WTC11 (cell line): ENCODE measurements around the gene ASIC5. TPM values are rescaled to one million over a fixed set of nuclear protein-coding genes. Genes with fewer than 3 reads are reported as not detected.

Source experiments
- ATAC-seq: fragments of 200-7000 bp; cut with Tn5 transposase; 2 replicates; pipeline ENCODE4 v1.10.0; 2021; ENCODE audit warnings: mild to moderate bottlenecking, moderate library complexity
- CTCF ChIA-PET: fragments of 300-600 bp; sonication (Branson Sonifier 250); formaldehyde crosslinking; loops from one replicate; lab custom pipeline; 2021; ENCODE audit warnings: antibody characterized with exemption; lab: Charles Lee
- POLR2A ChIA-PET: fragments of 350-600 bp; sonication (Branson Sonifier 250); formaldehyde crosslinking; loops from one replicate; lab custom pipeline; 2021; ENCODE audit warnings: antibody characterized with exemption; lab: Charles Lee
- DNase-seq: peaks from one replicate; pipeline ENCODE4 v3.0.0; 2021; ENCODE audit warnings: low spot score
- H3K27ac Mint-ChIP-seq: 2 replicates; pipeline ENCODE4 v1.8.0; 2021; ENCODE audit warnings: mixed read lengths
- H3K27me3 Mint-ChIP-seq: 2 replicates; pipeline ENCODE4 v1.8.0; 2021; ENCODE audit warnings: low read depth, mild to moderate bottlenecking, moderate library complexity, mixed read lengths
- H3K36me3 Mint-ChIP-seq: 2 replicates; pipeline ENCODE4 v1.8.0; 2021; ENCODE audit warnings: mixed read lengths
- H3K4me1 Mint-ChIP-seq: 2 replicates; pipeline ENCODE4 v1.8.0; 2022; ENCODE audit warnings: mixed read lengths
- H3K4me3 Mint-ChIP-seq: 2 replicates; pipeline ENCODE4 v1.8.0; 2021; ENCODE audit warnings: mild to moderate bottlenecking, moderate library complexity, mixed read lengths
- H3K9me3 Mint-ChIP-seq: 2 replicates; pipeline ENCODE4 v1.8.0; 2021; ENCODE audit warnings: mixed read lengths
- ATF2 ChIP-seq: sonication (generic); formaldehyde crosslinking; IDR thresholded peaks from 2 replicates; pipeline ENCODE4 v1.8.1; 2022; ENCODE audit warnings: low read depth, missing genetic modification reagents, borderline replicate concordance
- ATF6 ChIP-seq: sonication (generic); formaldehyde crosslinking; IDR thresholded peaks from 2 replicates; pipeline ENCODE4 v1.8.1; 2023; ENCODE audit warnings: mild to moderate bottlenecking, missing genetic modification reagents
- CBFB ChIP-seq: sonication (generic); formaldehyde crosslinking; IDR thresholded peaks from 2 replicates; pipeline ENCODE4 v1.8.1; 2022; ENCODE audit warnings: mild to moderate bottlenecking, low read depth, missing genetic modification reagents
- CREM ChIP-seq: sonication (generic); formaldehyde crosslinking; IDR thresholded peaks from 2 replicates; pipeline ENCODE4 v1.8.1; 2022; ENCODE audit warnings: mild to moderate bottlenecking, missing genetic modification reagents, moderate library complexity
- E2F4 ChIP-seq: sonication (generic); formaldehyde crosslinking; IDR thresholded peaks from 2 replicates; pipeline ENCODE4 v1.8.1; 2022; ENCODE audit warnings: low read depth, mild to moderate bottlenecking, moderate library complexity, missing genetic modification reagents, borderline replicate concordance
- E2F5 ChIP-seq: sonication (generic); formaldehyde crosslinking; IDR thresholded peaks from 2 replicates; pipeline ENCODE4 v1.8.1; 2022; ENCODE audit warnings: mild to moderate bottlenecking, moderate library complexity, missing genetic modification reagents
- FOXJ3 ChIP-seq: sonication (generic); formaldehyde crosslinking; IDR thresholded peaks from 2 replicates; pipeline ENCODE4 v1.9.0; 2021; ENCODE audit warnings: missing genetic modification reagents, mild to moderate bottlenecking, borderline replicate concordance
- FOXP4 ChIP-seq: sonication (generic); formaldehyde crosslinking; IDR thresholded peaks from 2 replicates; pipeline ENCODE4 v1.8.0; 2022; ENCODE audit warnings: mild to moderate bottlenecking, missing genetic modification reagents
- GTF2I ChIP-seq: fragments of 250-450 bp; sonication (Bioruptor Pico); conservative IDR thresholded peaks from 2 replicates; pipeline ENCODE4 v1.4.0; 2021; ENCODE audit warnings: mild to moderate bottlenecking
- NFATC4 ChIP-seq: fragments of 250-450 bp; sonication (Bioruptor Pico); IDR thresholded peaks from 2 replicates; pipeline ENCODE4 v1.9.0; 2021; ENCODE audit warnings: mild to moderate bottlenecking
- SP1 ChIP-seq: sonication (generic); formaldehyde crosslinking; conservative IDR thresholded peaks from 2 replicates; pipeline ENCODE4 v1.8.1; 2022; ENCODE audit warnings: missing genetic modification reagents
- USF2 ChIP-seq: sonication (generic); formaldehyde crosslinking; IDR thresholded peaks from 2 replicates; pipeline ENCODE4 v1.8.1; 2023; ENCODE audit warnings: mild to moderate bottlenecking, missing genetic modification reagents, moderate library complexity
- ZNF121 ChIP-seq: sonication (generic); formaldehyde crosslinking; IDR thresholded peaks from 2 replicates; pipeline ENCODE4 v1.8.0; 2023; ENCODE audit warnings: missing genetic modification reagents
- ZNF425 ChIP-seq: fragments of 250-450 bp; sonication (Bioruptor Pico); conservative IDR thresholded peaks from 2 replicates; pipeline ENCODE4 v1.9.0; 2021; ENCODE audit warnings: mild to moderate bottlenecking
- ZNF532 ChIP-seq: fragments of 250-450 bp; sonication (Bioruptor Pico); IDR thresholded peaks from 2 replicates; pipeline ENCODE4 v1.9.0; 2021; ENCODE audit warnings: mild to moderate bottlenecking, borderline replicate concordance
- total RNA-seq: library from RNA; stranded (reverse); gene quantifications from 3 replicates; pipeline ENCODE4 v1.2.3, GENCODE V29; 2021

ASIC5 gene
- total RNA-seq, 1 experiment from 2014 or later, result not detected

GRCh38 chr4:155906554-155907247 is 40.6 kb upstream of the ASIC5 start:
- H3K27ac Mint-ChIP-seq, result no peak overlapping the region
- H3K4me1 Mint-ChIP-seq, result peaks cover 32% of the 10 kb centered on the region
- H3K27me3 Mint-ChIP-seq, result no peaks in the 10 kb centered on the region
- POLR2A ChIA-PET, result no interaction called here
- no peak overlapping the region for H3K4me3 Mint-ChIP-seq
- no peaks in the 10 kb centered on the region for H3K36me3 Mint-ChIP-seq
- ATAC-seq (no peak), DNase-seq (no peak)
- CTCF ChIA-PET, result no interaction called here
- H3K9me3 Mint-ChIP-seq, result no peaks in the 10 kb centered on the region
- no peak for TF ChIP-seq E2F4 (CRISPR knock-in tag)
- no peak for TF ChIP-seq GTF2I
- TF ChIP-seq FOXP4 (CRISPR knock-in tag), result no peak

GRCh38 chr4:155904331-155904730 is 38.3 kb upstream of the ASIC5 start:
- Mint-ChIP-seq H3K27me3 (no peaks in the 10 kb centered on the region), H3K4me1 (peaks cover 45% of the 10 kb centered on the region), H3K27ac (no peak overlapping the region), H3K4me3 (no peak overlapping the region), H3K9me3 (no peaks in the 10 kb centered on the region), H3K36me3 (no peaks in the 10 kb centered on the region)
- ChIA-PET CTCF (no interaction called here), POLR2A (no interaction called here)
- ATAC-seq, result no peak
- no peak for TF ChIP-seq ATF6
- TF ChIP-seq NFATC4 (CRISPR knock-in tag), result no peak
- no peak for TF ChIP-seq ZNF532 (CRISPR knock-in tag)
- no peak for TF ChIP-seq CBFB (CRISPR knock-in tag)
- TF ChIP-seq ATF2, result no peak
- TF ChIP-seq E2F5 (CRISPR knock-in tag), result no peak
- no peak for TF ChIP-seq ZNF121 (CRISPR knock-in tag)
- TF ChIP-seq ZNF425, result no peak
- TF ChIP-seq USF2, result no peak
- no peak for TF ChIP-seq FOXJ3 (CRISPR knock-in tag)
- no peak for TF ChIP-seq SP1
- no peak for TF ChIP-seq CREM (CRISPR knock-in tag)
- no peak for DNase-seq
